Activated T-helper 17 cell treated with anti-CD3 and anti-CD28 coated beads, Interleukin-2, amount 50 U/mL, for 72 hours (primary cell): ENCODE measurements around the gene CORO1A. TPM values are rescaled to one million over a fixed set of nuclear protein-coding genes. Genes with fewer than 3 reads are reported as not detected.

Experiments
- ATAC-seq: fragments of 150-1000 bp; cut with Tn5 transposase; replicated peaks from 2 replicates; pipeline ENCODE4 v1.10.0; 2021; ENCODE audit warnings: mild to moderate bottlenecking, moderate library complexity
- H3K27ac Mint-ChIP-seq: one replicate; pipeline ENCODE4 v1.8.0; 2022; ENCODE audit warnings: mixed read lengths
- H3K27me3 Mint-ChIP-seq: one replicate; pipeline ENCODE4 v1.8.0; 2022; ENCODE audit warnings: mixed read lengths
- H3K36me3 Mint-ChIP-seq: one replicate; pipeline ENCODE4 v1.8.0; 2022; ENCODE audit warnings: low read depth, mild to moderate bottlenecking, mixed read lengths
- H3K4me1 Mint-ChIP-seq: one replicate; pipeline ENCODE4 v1.8.0; 2022; ENCODE audit warnings: mixed read lengths
- H3K4me3 Mint-ChIP-seq: one replicate; pipeline ENCODE4 v1.8.0; 2022; ENCODE audit warnings: mild to moderate bottlenecking, mixed read lengths
- H3K9me3 Mint-ChIP-seq: one replicate; pipeline ENCODE4 v1.8.0; 2022; ENCODE audit warnings: mixed read lengths
- total RNA-seq, 2 donors: library from RNA; stranded (reverse); gene quantifications; one replicate each; pipeline ENCODE4 v1.2.3, GENCODE V29; 2022

The CORO1A gene
- total RNA-seq, result 1,000 to 10,000 TPM in 1 of 2 donors, 100 to 1,000 TPM in 1; 649 to 1,196 TPM

GRCh38 chr16:30183233-30184095, at the start of gene CORO1A:
Gene CORO1A (plus strand): TSS chr16:30183602. CDS start chr16:30185210, 1,608 bp downstream.
- H3K4me1 Mint-ChIP-seq, result peaks cover 12% of the 10 kb centered on the region

GRCh38 chr16:30136971-30137605, 46.3 kb upstream of the CORO1A start:
- H3K27ac Mint-ChIP-seq, result no peak overlapping the region
- H3K36me3 Mint-ChIP-seq, result no peaks in the 10 kb centered on the region
- H3K9me3 Mint-ChIP-seq, result no peaks in the 10 kb centered on the region
- peaks cover 5% of the 10 kb centered on the region for H3K4me1 Mint-ChIP-seq
- no peak overlapping the region for H3K4me3 Mint-ChIP-seq
- no peak for ATAC-seq
- H3K27me3 Mint-ChIP-seq, result no peaks in the 10 kb centered on the region

More at GRCh38 chr16:30183233-30184095, at the start of gene CORO1A:
- Mint-ChIP-seq H3K36me3 (peaks cover 60% of the 10 kb centered on the region), H3K9me3 (no peaks in the 10 kb centered on the region), H3K27me3 (no peaks in the 10 kb centered on the region), H3K4me3 (peak within 1 kb of the TSS; percentile 97), H3K27ac (peak within 1 kb of the TSS; percentile 96)
- ATAC-seq, result peak; percentile 65

GRCh38 chr16:30137897-30138296, 45.5 kb upstream of the CORO1A start:
- no peaks in the 10 kb centered on the region for H3K36me3 Mint-ChIP-seq
- no peak overlapping the region for H3K27ac Mint-ChIP-seq
- H3K27me3 Mint-ChIP-seq, result no peaks in the 10 kb centered on the region
- H3K4me3 Mint-ChIP-seq, result no peak overlapping the region
- no peaks in the 10 kb centered on the region for H3K9me3 Mint-ChIP-seq
- H3K4me1 Mint-ChIP-seq, result peaks cover 5% of the 10 kb centered on the region
- ATAC-seq, result no peak

- Mint-ChIP-seq H3K4me3 (peak overlapping the region; percentile 33), H3K27me3 (no peaks in the 10 kb centered on the region), H3K36me3 (no peaks in the 10 kb centered on the region), H3K4me1 (peaks cover 10% of the 10 kb centered on the region), H3K27ac (peak overlapping the region; percentile 29), H3K9me3 (no peaks in the 10 kb centered on the region)
- peak; percentile 60 for ATAC-seq
These were observed 43.6 kb upstream of the CORO1A start for GRCh38 chr16:30139583-30140481.

- H3K27ac Mint-ChIP-seq, result no peak overlapping the region
- peaks cover 10% of the 10 kb centered on the region for H3K4me1 Mint-ChIP-seq
- ATAC-seq, result peak; percentile 51
- H3K4me3 Mint-ChIP-seq, result no peak overlapping the region
- no peaks in the 10 kb centered on the region for H3K27me3 Mint-ChIP-seq
- no peaks in the 10 kb centered on the region for H3K9me3 Mint-ChIP-seq
- no peaks in the 10 kb centered on the region for H3K36me3 Mint-ChIP-seq
These were observed 41.7 kb upstream of the CORO1A start for GRCh38 chr16:30141750-30142149.

- Mint-ChIP-seq H3K4me1 (peaks cover 10% of the 10 kb centered on the region), H3K4me3 (peak overlapping the region; percentile 3), H3K27me3 (no peaks in the 10 kb centered on the region), H3K36me3 (no peaks in the 10 kb centered on the region), H3K9me3 (no peaks in the 10 kb centered on the region), H3K27ac (peak overlapping the region; percentile 9)
- ATAC-seq, result peak; percentile 74
These were observed 40.6 kb upstream of the CORO1A start for GRCh38 chr16:30142672-30143346.

- no peaks in the 10 kb centered on the region for H3K9me3 Mint-ChIP-seq
- H3K4me1 Mint-ChIP-seq, result peaks cover 10% of the 10 kb centered on the region
- peak; percentile 7 for ATAC-seq
- peak overlapping the region; percentile 3 for H3K4me3 Mint-ChIP-seq
- no peaks in the 10 kb centered on the region for H3K27me3 Mint-ChIP-seq
- H3K36me3 Mint-ChIP-seq, result no peaks in the 10 kb centered on the region
- peak overlapping the region; percentile 9 for H3K27ac Mint-ChIP-seq
These were observed 40.1 kb upstream of the CORO1A start for GRCh38 chr16:30143347-30143702.

- Mint-ChIP-seq H3K4me1 (peaks cover 10% of the 10 kb centered on the region), H3K4me3 (no peak overlapping the region), H3K9me3 (no peaks in the 10 kb centered on the region), H3K27ac (no peak overlapping the region), H3K36me3 (no peaks in the 10 kb centered on the region), H3K27me3 (no peaks in the 10 kb centered on the region)
- ATAC-seq, result no peak
These were observed 39.4 kb upstream of the CORO1A start for GRCh38 chr16:30144017-30144416.

GRCh38 chr16:30144917-30145316, 38.5 kb upstream of the CORO1A start:
- peaks cover 5% of the 10 kb centered on the region for H3K9me3 Mint-ChIP-seq
- H3K36me3 Mint-ChIP-seq, result no peaks in the 10 kb centered on the region
- H3K27ac Mint-ChIP-seq, result no peak overlapping the region
- peaks cover 7% of the 10 kb centered on the region for H3K4me1 Mint-ChIP-seq
- H3K4me3 Mint-ChIP-seq, result no peak overlapping the region
- no peaks in the 10 kb centered on the region for H3K27me3 Mint-ChIP-seq
- ATAC-seq, result no peak

GRCh38 chr16:30145657-30146056, 37.7 kb upstream of the CORO1A start:
- ATAC-seq, result no peak
- no peak overlapping the region for H3K4me3 Mint-ChIP-seq
- no peak overlapping the region for H3K27ac Mint-ChIP-seq
- peaks cover 6% of the 10 kb centered on the region for H3K4me1 Mint-ChIP-seq
- no peaks in the 10 kb centered on the region for H3K27me3 Mint-ChIP-seq
- H3K9me3 Mint-ChIP-seq, result peaks cover 5% of the 10 kb centered on the region
- no peaks in the 10 kb centered on the region for H3K36me3 Mint-ChIP-seq

- Mint-ChIP-seq H3K36me3 (no peaks in the 10 kb centered on the region), H3K9me3 (peaks cover 5% of the 10 kb centered on the region), H3K4me1 (peaks cover 6% of the 10 kb centered on the region), H3K27ac (no peak overlapping the region), H3K4me3 (no peak overlapping the region), H3K27me3 (no peaks in the 10 kb centered on the region)
- ATAC-seq, result no peak
These were observed 35.4 kb upstream of the CORO1A start for GRCh38 chr16:30147843-30148510.

GRCh38 chr16:30149250-30149930, 34.0 kb upstream of the CORO1A start:
- H3K4me1 Mint-ChIP-seq, result no peaks in the 10 kb centered on the region
- H3K4me3 Mint-ChIP-seq, result no peak overlapping the region
- H3K36me3 Mint-ChIP-seq, result no peaks in the 10 kb centered on the region
- peaks cover 5% of the 10 kb centered on the region for H3K9me3 Mint-ChIP-seq
- no peak for ATAC-seq
- H3K27ac Mint-ChIP-seq, result no peak overlapping the region
- no peaks in the 10 kb centered on the region for H3K27me3 Mint-ChIP-seq

GRCh38 chr16:30151091-30151490, 32.3 kb upstream of the CORO1A start:
- H3K36me3 Mint-ChIP-seq, result no peaks in the 10 kb centered on the region
- peaks cover 5% of the 10 kb centered on the region for H3K9me3 Mint-ChIP-seq

More at GRCh38 chr16:30151091-30151490, 32.3 kb upstream of the CORO1A start:
- Mint-ChIP-seq H3K27ac (no peak overlapping the region), H3K4me1 (no peaks in the 10 kb centered on the region), H3K27me3 (no peaks in the 10 kb centered on the region), H3K4me3 (no peak overlapping the region)
- no peak for ATAC-seq
